Right lobe of liver (tissue), 4 donors: ENCODE results near the gene PPP1R15B.

ENCODE experiments used
- CTCF ChIP-seq, 4 donors: fragments of 200-600 bp in 3 of 4; fragments of 450-650 bp in 1 of 4; IDR thresholded peaks; one replicate each; pipeline versions ENCODE4 v1.5.1 to v1.8.0; 2016 to 2022; ENCODE audit warnings: antibody characterized with exemption in 4 of 4, mild to moderate bottlenecking in 2 of 4
- POLR2A ChIP-seq: fragments of 450-650 bp; IDR thresholded peaks from one replicate; pipeline ENCODE4 v1.6.1; 2017; ENCODE audit warnings: antibody characterized with exemption, mild to moderate bottlenecking
- donor health status: DM: no; HTN: no; CAD: no.
- donor health status: DM: no; HTN: no; CAD: no.
- donor health status: DM: no; HTN: yes; CAD: no.

GRCh38 chr1:204435381-204435831, 23.8 kb upstream of the PPP1R15B start:
- no peak for TF ChIP-seq CTCF (IDR thresholded peaks at IDR 0.05)
- no peak for TF ChIP-seq POLR2A
